Esophagus muscularis mucosa (tissue), 4 donors: Measurements from ENCODE around the gene CFD. TPM values are rescaled to one million over a fixed set of nuclear protein-coding genes. Genes with fewer than 3 reads are reported as not detected.

ENCODE experiments used
- DNase-seq: peaks from one replicate; pipeline ENCODE4 v3.0.0-alpha.2; 2017; ENCODE audit errors: extremely low spot score
- H3K27ac ChIP-seq, 4 donors: fragments of 200-600 bp; sonication (generic); replicated peaks in 1 of 4; 1 replicate in 3 of 4; 2 replicates in 1 of 4; pipeline ENCODE4 v1.5.1; 2016 to 2019; ENCODE audit warnings: mild to moderate bottlenecking in 1 of 4
- H3K27me3 ChIP-seq, 4 donors: fragments of 200-600 bp; sonication (generic); one replicate each; pipeline versions ENCODE4 v1.5.1 to v1.6.0; 2016 to 2019
- H3K36me3 ChIP-seq, 4 donors: fragments of 200-600 bp; sonication (generic); one replicate each; pipeline ENCODE4 v1.5.1; 2016 to 2019
- H3K4me1 ChIP-seq, 4 donors: fragments of 200-600 bp; sonication (generic); one replicate each; pipeline ENCODE4 v1.5.1; 2016 to 2019
- H3K4me3 ChIP-seq, 4 donors: fragments of 200-600 bp; sonication (generic); 1 replicate in 2 of 4; 2 replicates in 2 of 4; pipeline ENCODE4 v1.5.1; 2016 to 2019; ENCODE audit warnings: mild to moderate bottlenecking in 4 of 4, moderate library complexity in 1 of 4
- H3K9me3 ChIP-seq, 4 donors: fragments of 200-600 bp; sonication (generic); 1 replicate in 3 of 4; 2 replicates in 1 of 4; pipeline ENCODE4 v1.5.1; 2016 to 2019
- CTCF ChIP-seq, 3 experiments: fragments of 200-600 bp in 2 of 3; fragments of 450-650 bp in 1 of 3; sonication (generic) in 2 of 3; IDR thresholded peaks; one replicate each; pipeline ENCODE4 v1.5.1; 2017 to 2019; ENCODE audit warnings: antibody characterized with exemption in 3 of 3, mild to moderate bottlenecking in 2 of 3, moderate library complexity in 1 of 3
- EP300 ChIP-seq: sonication (generic); formaldehyde crosslinking; IDR thresholded peaks from one replicate; pipeline ENCODE4 v1.6.1; 2017; ENCODE audit warnings: antibody characterized with exemption
- POLR2A ChIP-seq: fragments of 450-650 bp; IDR thresholded peaks from one replicate; pipeline ENCODE4 v1.6.1; 2017; ENCODE audit warnings: antibody characterized with exemption, moderate library complexity, mild to moderate bottlenecking, low read depth
- POLR2AphosphoS5 ChIP-seq, 2 donors: sonication (generic); formaldehyde crosslinking; IDR thresholded peaks; one replicate each; pipeline ENCODE4 v1.6.1; 2017; ENCODE audit warnings: antibody characterized with exemption in 2 of 2
- WGBS: methylation state at CpG from one replicate; pipeline ENCODE4 v1.1.5; 2018; 5-methylcytosine and 5-hydroxymethylcytosine counted together
- intact Hi-C: fragments of 100-400 bp; cut with DNase I; formaldehyde crosslinking; loops from one replicate; pipeline ENCODE4 v1.15.1; 2023
- total RNA-seq, 4 donors: library from RNA; depleted of rRNA; stranded (reverse); fragments of >200 nt; gene quantifications; one replicate each; pipeline versions ENCODE4 v1.1.0 to v1.2.1, GENCODE V29; 2016

The CFD gene
- total RNA-seq, 4 donors from 2014 or later, result 298 to 1,068 (median 643) TPM

GRCh38 chr19:896434-896833 lies 37.0 kb downstream of the CFD start:
- intact Hi-C loops, result no loop called here
- WGBS, result 96% methylated on average over 10 of the region's 10 CpGs

GRCh38 chr19:896999-897398 lies 37.5 kb downstream of the CFD start:
- no peak overlapping the region for H3K4me3 ChIP-seq
- peaks cover 3 to 16% (median 6%) of the 10 kb centered on the region in 4 donors for H3K4me1 ChIP-seq
- H3K36me3 ChIP-seq, result peaks cover 18 to 46% (median 30%) of the 10 kb centered on the region in 4 donors
- TF ChIP-seq POLR2A (no peak), CTCF (IDR thresholded peaks at IDR 0.05) (no peak), POLR2AphosphoS5 (IDR thresholded peaks at IDR 0.05) (no peak), EP300 (no peak)
- 97% methylated on average over 11 of the region's 11 CpGs for WGBS
- H3K9me3 ChIP-seq, result no peaks in the 10 kb centered on the region
- H3K27ac ChIP-seq, result no peak overlapping the region
- H3K27me3 ChIP-seq, result no peaks in the 10 kb centered on the region
- DNase-seq, result no peak
- intact Hi-C loops, result no loop called here

More at GRCh38 chr19:896434-896833, 37.0 kb downstream of the CFD start:
- no peak overlapping the region for H3K27ac ChIP-seq
- no peaks in the 10 kb centered on the region for H3K27me3 ChIP-seq
- TF ChIP-seq POLR2A (no peak), EP300 (no peak), CTCF (IDR thresholded peaks at IDR 0.05) (no peak), POLR2AphosphoS5 (IDR thresholded peaks at IDR 0.05) (no peak)
- peaks cover 5 to 22% (median 11%) of the 10 kb centered on the region in 4 donors for H3K4me1 ChIP-seq
- peaks cover 18 to 40% (median 29%) of the 10 kb centered on the region in 4 donors for H3K36me3 ChIP-seq
- no peak for DNase-seq
- no peak overlapping the region for H3K4me3 ChIP-seq
- no peaks in the 10 kb centered on the region for H3K9me3 ChIP-seq

GRCh38 chr19:897442-898039 lies 38.1 kb downstream of the CFD start:
- Histone ChIP-seq H3K36me3 (peaks cover 18 to 48% (median 31%) of the 10 kb centered on the region in 4 donors), H3K27me3 (no peaks in the 10 kb centered on the region), H3K4me3 (no peak overlapping the region), H3K27ac (no peak overlapping the region), H3K4me1 (peaks cover 0 to 11% (median 2%) of the 10 kb centered on the region in 4 donors), H3K9me3 (no peaks in the 10 kb centered on the region)
- intact Hi-C loops, result no loop called here
- WGBS, result 89% methylated on average over 26 of the region's 26 CpGs
- TF ChIP-seq POLR2A, result no peak
- TF ChIP-seq EP300, result no peak
- no peak for TF ChIP-seq CTCF (IDR thresholded peaks at IDR 0.05)
- TF ChIP-seq POLR2AphosphoS5 (IDR thresholded peaks at IDR 0.05), result no peak
- no peak for DNase-seq

GRCh38 chr19:898663-899062 lies 39.2 kb downstream of the CFD start:
- Histone ChIP-seq H3K27me3 (no peaks in the 10 kb centered on the region), H3K9me3 (no peaks in the 10 kb centered on the region), H3K4me1 (peaks cover 0 to 15% (median 7%) of the 10 kb centered on the region in 4 donors), H3K36me3 (peaks cover 18 to 48% (median 31%) of the 10 kb centered on the region in 4 donors), H3K4me3 (no peak overlapping the region), H3K27ac (no peak overlapping the region)
- intact Hi-C loops, result no loop called here
- no peak for DNase-seq
- WGBS, result 75% methylated on average over 20 of the region's 20 CpGs
- no peak for TF ChIP-seq EP300
- TF ChIP-seq POLR2AphosphoS5 (IDR thresholded peaks at IDR 0.05), result no peak
- TF ChIP-seq CTCF (IDR thresholded peaks at IDR 0.05), result no peak
- TF ChIP-seq POLR2A, result no peak
